GM12891 (cell line): ENCODE data around the gene SLC26A11.

Source experiments
- POLR2A ChIP-seq: IDR thresholded peaks from 2 replicates; pipeline ENCODE4 v1.6.1; 2011; ENCODE audit warnings: low read depth, low read length, control low read depth
- POLR2AphosphoS5 ChIP-seq: IDR thresholded peaks from 2 replicates; pipeline ENCODE4 v1.6.1; 2011; ENCODE audit warnings: low read depth, low read length, control low read depth

GRCh38 chr17:80177986-80178595 is 42.1 kb upstream of the SLC26A11 start:
- TF ChIP-seq POLR2AphosphoS5, result no peak
- TF ChIP-seq POLR2A, result no peak
